RWPE2 (cell line): ENCODE measurements around the gene FOSL2.

Experiments used
- ATAC-seq: fragments of 200-7000 bp; cut with Tn5 transposase; 3 replicates; pipeline ENCODE4 v1.9.1; 2021; ENCODE audit warnings: low read depth
- DNase-seq: peaks from one replicate; pipeline ENCODE4 v3.0.0-alpha.2; 2020; ENCODE audit warnings: low spot score
- H3K27ac ChIP-seq: fragments of 450-650 bp; 2 replicates; pipeline ENCODE4 v1.5.1; 2017; ENCODE audit warnings: mild to moderate bottlenecking; ENCODE audit not compliant: poor library complexity, severe bottlenecking
- H3K27me3 ChIP-seq: fragments of 250-450 bp; sonication (Bioruptor Pico); 2 replicates; pipeline ENCODE4 v1.5.1; 2021; ENCODE audit warnings: mild to moderate bottlenecking, moderate library complexity; ENCODE audit not compliant: insufficient read depth, poor library complexity, severe bottlenecking
- H3K36me3 ChIP-seq: fragments of 250-450 bp; sonication (Bioruptor Pico); 2 replicates; pipeline ENCODE4 v1.5.1; 2020; ENCODE audit warnings: low read depth, mild to moderate bottlenecking, moderate library complexity
- H3K4me1 ChIP-seq: fragments of 250-450 bp; sonication (Bioruptor Pico); 2 replicates; pipeline ENCODE4 v1.5.1; 2021; ENCODE audit warnings: mild to moderate bottlenecking, moderate library complexity; ENCODE audit not compliant: insufficient read depth, poor library complexity, severe bottlenecking
- H3K4me3 ChIP-seq: fragments of 250-450 bp; sonication (Bioruptor Pico); 2 replicates; pipeline ENCODE4 v1.5.1; 2021; ENCODE audit warnings: mild to moderate bottlenecking, moderate library complexity; ENCODE audit not compliant: severe bottlenecking
- H3K9me3 ChIP-seq: fragments of 250-450 bp; sonication (Bioruptor Pico); 2 replicates; pipeline ENCODE4 v1.5.1; 2021; ENCODE audit warnings: mild to moderate bottlenecking, moderate library complexity; ENCODE audit not compliant: severe bottlenecking
- CTCF ChIP-seq: fragments of 450-650 bp; IDR thresholded peaks from one replicate; pipeline ENCODE4 v1.5.1; 2017; ENCODE audit warnings: mild to moderate bottlenecking, moderate library complexity; ENCODE audit not compliant: poor library complexity, severe bottlenecking

The FOSL2 gene

DNA sequence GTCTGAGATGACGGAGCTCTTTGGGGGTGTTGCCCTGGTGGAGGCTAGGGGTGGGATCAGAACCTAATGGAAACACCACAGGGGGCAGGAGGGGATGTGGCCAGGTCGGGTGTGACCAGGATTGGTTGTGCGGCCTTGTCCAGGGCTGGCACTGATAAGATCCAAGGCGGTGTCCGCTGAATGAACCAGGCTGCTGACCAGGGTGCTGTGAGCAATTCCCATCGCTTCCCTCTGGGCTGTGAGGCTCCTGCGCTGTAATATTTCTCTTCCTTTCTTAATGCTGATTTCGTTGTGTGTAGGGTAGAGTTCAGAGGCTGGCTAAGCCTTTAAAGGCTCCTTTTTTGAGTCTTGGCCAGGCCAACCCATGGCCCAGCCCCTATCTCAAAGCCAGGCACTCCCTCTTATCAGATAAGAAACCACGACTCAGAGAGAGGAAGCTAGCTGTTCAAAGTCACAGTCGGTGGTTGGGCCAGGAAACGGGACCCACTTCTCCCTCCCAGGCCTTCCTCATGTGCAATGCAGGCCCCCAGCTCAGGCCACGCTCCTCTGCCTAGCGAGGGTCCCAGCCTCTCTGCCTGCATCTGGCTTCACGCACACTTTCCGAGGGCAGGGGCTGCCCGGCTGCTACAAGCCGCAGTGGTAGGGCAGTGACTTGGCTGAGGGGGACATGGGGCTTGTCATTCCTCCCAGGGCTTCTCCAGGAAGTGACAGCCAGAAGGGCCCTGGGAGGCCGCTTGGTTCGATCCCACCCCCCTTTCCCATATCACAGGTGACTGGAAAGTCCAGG, 26.0 kb upstream of the FOSL2 start:
- DNase-seq: no peak
- no peaks in the 10 kb centered on the region for H3K9me3 ChIP-seq
- ATAC-seq: no peak; the same call in 2 of the 3 replicates
- no peaks in the 10 kb centered on the region for H3K27me3 ChIP-seq
- H3K27ac ChIP-seq: no peak overlapping the region
- no peak for TF ChIP-seq CTCF
- peaks cover 7% of the 10 kb centered on the region for H3K4me1 ChIP-seq
- H3K36me3 ChIP-seq: no peaks in the 10 kb centered on the region
- no peak overlapping the region for H3K4me3 ChIP-seq

DNA sequence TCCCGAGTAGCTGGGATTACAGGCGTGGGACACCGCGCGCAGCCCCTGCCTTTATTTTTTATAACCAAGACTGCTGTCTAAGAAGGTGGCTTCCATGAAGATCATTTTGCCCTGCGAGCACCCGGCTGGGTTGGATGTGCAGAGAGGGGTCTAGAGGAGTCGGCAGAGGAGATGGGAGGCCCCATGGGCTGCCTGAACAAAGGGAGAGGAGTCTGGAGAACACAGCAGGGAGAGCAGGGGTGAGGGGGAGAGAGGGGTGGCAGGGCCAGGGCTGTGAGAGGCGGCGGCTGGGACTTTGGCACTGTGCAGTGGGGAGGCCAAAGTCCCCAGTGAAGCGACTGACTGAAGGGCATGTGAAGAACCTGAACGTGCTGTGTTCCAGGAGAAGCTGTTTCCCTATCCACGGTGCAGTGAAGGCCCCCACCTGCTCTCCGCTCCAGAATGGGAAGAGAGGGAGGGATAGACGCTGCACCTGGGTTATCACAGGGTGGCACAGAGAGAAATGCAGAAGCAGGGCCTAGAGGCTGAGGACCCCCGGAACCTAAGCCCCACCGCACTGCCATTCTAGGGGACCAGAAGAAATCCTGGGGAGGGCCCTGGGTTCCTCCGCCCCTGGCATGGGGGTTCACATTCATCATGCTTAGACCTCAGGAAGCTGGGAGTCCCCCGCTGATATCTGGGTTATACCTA, 24.8 kb upstream of the FOSL2 start:
- H3K4me1 ChIP-seq: peaks cover 7% of the 10 kb centered on the region
- H3K36me3 ChIP-seq: no peaks in the 10 kb centered on the region
- H3K4me3 ChIP-seq: no peak overlapping the region
- H3K27ac ChIP-seq: no peak overlapping the region
- H3K9me3 ChIP-seq: no peaks in the 10 kb centered on the region
- DNase-seq: no peak
- ATAC-seq: no peak
- H3K27me3 ChIP-seq: no peaks in the 10 kb centered on the region
- TF ChIP-seq CTCF: no peak

- no peak for ATAC-seq
- H3K27ac ChIP-seq: no peak overlapping the region
- no peak overlapping the region for H3K4me3 ChIP-seq
- TF ChIP-seq CTCF: no peak
- H3K4me1 ChIP-seq: peaks cover 7% of the 10 kb centered on the region
- no peaks in the 10 kb centered on the region for H3K9me3 ChIP-seq
- no peaks in the 10 kb centered on the region for H3K27me3 ChIP-seq
- H3K36me3 ChIP-seq: no peaks in the 10 kb centered on the region
- DNase-seq: no peak
Measured at GRCh38 chr2:28368357-28368798, 24.3 kb upstream of the FOSL2 start.

- H3K4me3 ChIP-seq: no peak overlapping the region
- no peaks in the 10 kb centered on the region for H3K9me3 ChIP-seq
- no peaks in the 10 kb centered on the region for H3K27me3 ChIP-seq
- H3K36me3 ChIP-seq: no peaks in the 10 kb centered on the region
- DNase-seq: no peak
- peaks cover 7% of the 10 kb centered on the region for H3K4me1 ChIP-seq
- ATAC-seq: no peak
- no peak for TF ChIP-seq CTCF
- no peak overlapping the region for H3K27ac ChIP-seq
Measured at GRCh38 chr2:28369358-28369757, 23.3 kb upstream of the FOSL2 start.
